ENCODE measurements around the gene NSD1.

GRCh38 chr5:177310757-177311391, 177.3 kb downstream of the NSD1 start:
- TF ChIP-seq CTCF (IDR thresholded peaks at IDR 0.05) (no peak), POLR2A (IDR thresholded peaks at IDR 0.05) (no peak)

Measured in vagina (tissue), 2 donors.